ENCODE measurements around the gene SGK2. TPM values are rescaled to one million over a fixed set of nuclear protein-coding genes. Genes with fewer than 3 reads are reported as not detected.

SGK2 gene
- total and polyA plus RNA-seq, 9 of the 15 experiments (the other 6 are each of a cell fraction or from before 2014, with no cell fraction given): 0.07 to 0.31 (median 0.15) TPM; not detected in 2

DNA sequence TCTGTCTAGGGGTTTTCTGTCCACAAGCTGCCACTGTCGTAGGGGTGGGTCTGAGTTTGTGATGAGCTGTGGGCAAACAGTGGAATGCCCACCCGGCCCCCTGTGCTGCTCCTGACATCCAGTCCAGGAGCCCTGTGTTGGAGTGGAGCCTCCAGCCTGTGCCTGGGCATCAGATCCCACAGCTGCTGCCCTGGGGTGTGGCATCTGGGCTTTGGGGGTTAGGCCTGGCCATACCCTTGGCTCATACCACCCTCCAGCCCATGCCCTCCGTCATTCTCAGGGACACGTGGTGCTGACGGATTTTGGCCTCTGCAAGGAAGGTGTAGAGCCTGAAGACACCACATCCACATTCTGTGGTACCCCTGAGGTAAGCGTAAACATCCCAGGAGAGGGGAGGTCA is 12.9 kb downstream of the SGK2 start (continued):
- TF ChIP-seq, protein P1, sequence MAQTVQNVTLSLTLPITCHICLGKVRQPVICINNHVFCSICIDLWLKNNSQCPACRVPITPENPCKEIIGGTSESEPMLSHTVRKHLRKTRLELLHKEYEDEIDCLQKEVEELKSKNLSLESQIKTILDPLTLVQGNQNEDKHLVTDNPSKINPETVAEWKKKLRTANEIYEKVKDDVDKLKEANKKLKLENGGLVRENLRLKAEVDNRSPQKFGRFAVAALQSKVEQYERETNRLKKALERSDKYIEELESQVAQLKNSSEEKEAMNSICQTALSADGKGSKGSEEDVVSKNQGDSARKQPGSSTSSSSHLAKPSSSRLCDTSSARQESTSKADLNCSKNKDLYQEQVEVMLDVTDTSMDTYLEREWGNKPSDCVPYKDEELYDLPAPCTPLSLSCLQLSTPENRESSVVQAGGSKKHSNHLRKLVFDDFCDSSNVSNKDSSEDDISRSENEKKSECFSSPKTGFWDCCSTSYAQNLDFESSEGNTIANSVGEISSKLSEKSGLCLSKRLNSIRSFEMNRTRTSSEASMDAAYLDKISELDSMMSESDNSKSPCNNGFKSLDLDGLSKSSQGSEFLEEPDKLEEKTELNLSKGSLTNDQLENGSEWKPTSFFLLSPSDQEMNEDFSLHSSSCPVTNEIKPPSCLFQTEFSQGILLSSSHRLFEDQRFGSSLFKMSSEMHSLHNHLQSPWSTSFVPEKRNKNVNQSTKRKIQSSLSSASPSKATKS (CRISPR knock-in tag; IDR thresholded peaks at IDR 0.05): no peak
- no peak for TF ChIP-seq NR2C2 (CRISPR knock-in tag; IDR thresholded peaks at IDR 0.05)
- no peak for TF ChIP-seq NR2C2 (tag; IDR thresholded peaks at IDR 0.05)
- TF ChIP-seq JUN (IDR thresholded peaks at IDR 0.05; ENCODE audit: borderline replicate concordance, low read depth, low read length): no peak
- no peak for TF ChIP-seq JUN (CRISPR knock-in tag; IDR thresholded peaks at IDR 0.05; ENCODE audit: borderline replicate concordance)

DNA sequence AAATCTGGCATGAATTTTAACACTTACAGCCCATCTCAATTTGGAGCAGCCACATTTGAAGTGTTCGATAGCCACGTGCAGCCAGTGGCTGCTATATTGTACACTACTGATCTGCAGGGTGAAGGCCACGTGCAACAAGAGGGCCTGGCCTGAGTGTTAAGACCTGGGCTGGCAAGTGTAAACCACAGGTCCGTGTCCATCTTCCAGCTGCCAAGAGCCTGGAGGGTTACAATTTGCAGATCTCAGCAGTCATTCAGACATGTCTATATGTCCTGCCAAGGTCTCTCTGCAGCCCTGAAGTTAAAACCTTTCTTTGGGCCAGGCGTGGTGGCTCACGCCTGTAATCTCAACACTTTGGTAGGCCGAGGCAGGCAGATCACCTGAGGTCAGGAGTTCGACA is 14.1 kb downstream of the SGK2 start:
- peak; percentile 19 for FAIRE-seq
- H2AFZ ChIP-seq (ENCODE audit: low read depth, low read length): no peak overlapping the region
- H3K4me2 ChIP-seq (ENCODE audit: insufficient read depth, low read length): no peak overlapping the region
- H3K9me1 ChIP-seq (ENCODE audit: control insufficient read depth, insufficient read depth, low read length): no peaks in the 10 kb centered on the region
- 67% methylated on average over 8 of the region's 8 CpGs for WGBS (ENCODE audit: insufficient coverage, low coverage, missing lambda C conversion rate)
- no peaks in the 10 kb centered on the region for H3K79me2 ChIP-seq (ENCODE audit: control insufficient read depth, insufficient read depth, low read length)
- DNase-seq (ENCODE audit: extremely low read depth in 1 of 4, low spot score in 3 of 4): no peak
- in situ Hi-C loops (cut with MboI): no loop called here
- no peaks in the 10 kb centered on the region; the same call in 1 of the 2 replicates for H3K9me3 ChIP-seq (replicated peaks; ENCODE audit: control insufficient read depth, insufficient read depth, low read depth, low read length)
- no peaks in the 10 kb centered on the region for H4K20me1 ChIP-seq (replicated peaks; ENCODE audit: control insufficient read depth, insufficient read depth, low read length)
- peaks cover 6 to 7% of the 10 kb centered on the region in 2 experiments; a peak in 3 of 5 replicates for H3K4me1 ChIP-seq (replicated peaks in 1 of 2; ENCODE audit: control insufficient read depth in 2 of 2, insufficient read depth in 2 of 2, low read length in 2 of 2)
- no peak overlapping the region for H3K4me3 ChIP-seq
- H3K27me3 ChIP-seq (ENCODE audit: control insufficient read depth in 2 of 2, insufficient read depth in 2 of 2, low read length in 2 of 2): no peaks in the 10 kb centered on the region
- CTCF ChIA-PET (ENCODE audit: low intra/inter-chr PET ratio): interaction anchor here (1.7 kb wide), 1 partner anchor 119 kb away, joined by 7 read pairs; no protein-coding TSS in a partner anchor
- BruUV-seq (replicated peaks): no TSS peak
- POLR2A ChIA-PET: interaction anchor here (0.6 to 0.7 kb wide), 3 partner anchors 11 to 102 kb away, joined by 3 to 4 read pairs (median 3); no protein-coding TSS in a partner anchor
- intact Hi-C loops (cut with micrococcal nuclease): no loop called here
- no peak for ATAC-seq
- no peak for TF ChIP-seq MAFF (IDR thresholded peaks at IDR 0.05; ENCODE audit: low read length)
- TF ChIP-seq, protein P2, sequence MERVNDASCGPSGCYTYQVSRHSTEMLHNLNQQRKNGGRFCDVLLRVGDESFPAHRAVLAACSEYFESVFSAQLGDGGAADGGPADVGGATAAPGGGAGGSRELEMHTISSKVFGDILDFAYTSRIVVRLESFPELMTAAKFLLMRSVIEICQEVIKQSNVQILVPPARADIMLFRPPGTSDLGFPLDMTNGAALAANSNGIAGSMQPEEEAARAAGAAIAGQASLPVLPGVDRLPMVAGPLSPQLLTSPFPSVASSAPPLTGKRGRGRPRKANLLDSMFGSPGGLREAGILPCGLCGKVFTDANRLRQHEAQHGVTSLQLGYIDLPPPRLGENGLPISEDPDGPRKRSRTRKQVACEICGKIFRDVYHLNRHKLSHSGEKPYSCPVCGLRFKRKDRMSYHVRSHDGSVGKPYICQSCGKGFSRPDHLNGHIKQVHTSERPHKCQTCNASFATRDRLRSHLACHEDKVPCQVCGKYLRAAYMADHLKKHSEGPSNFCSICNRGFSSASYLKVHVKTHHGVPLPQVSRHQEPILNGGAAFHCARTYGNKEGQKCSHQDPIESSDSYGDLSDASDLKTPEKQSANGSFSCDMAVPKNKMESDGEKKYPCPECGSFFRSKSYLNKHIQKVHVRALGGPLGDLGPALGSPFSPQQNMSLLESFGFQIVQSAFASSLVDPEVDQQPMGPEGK (CRISPR knock-in tag; IDR thresholded peaks at IDR 0.05; ENCODE audit: borderline replicate concordance): no peak
- TF ChIP-seq, protein P3, sequence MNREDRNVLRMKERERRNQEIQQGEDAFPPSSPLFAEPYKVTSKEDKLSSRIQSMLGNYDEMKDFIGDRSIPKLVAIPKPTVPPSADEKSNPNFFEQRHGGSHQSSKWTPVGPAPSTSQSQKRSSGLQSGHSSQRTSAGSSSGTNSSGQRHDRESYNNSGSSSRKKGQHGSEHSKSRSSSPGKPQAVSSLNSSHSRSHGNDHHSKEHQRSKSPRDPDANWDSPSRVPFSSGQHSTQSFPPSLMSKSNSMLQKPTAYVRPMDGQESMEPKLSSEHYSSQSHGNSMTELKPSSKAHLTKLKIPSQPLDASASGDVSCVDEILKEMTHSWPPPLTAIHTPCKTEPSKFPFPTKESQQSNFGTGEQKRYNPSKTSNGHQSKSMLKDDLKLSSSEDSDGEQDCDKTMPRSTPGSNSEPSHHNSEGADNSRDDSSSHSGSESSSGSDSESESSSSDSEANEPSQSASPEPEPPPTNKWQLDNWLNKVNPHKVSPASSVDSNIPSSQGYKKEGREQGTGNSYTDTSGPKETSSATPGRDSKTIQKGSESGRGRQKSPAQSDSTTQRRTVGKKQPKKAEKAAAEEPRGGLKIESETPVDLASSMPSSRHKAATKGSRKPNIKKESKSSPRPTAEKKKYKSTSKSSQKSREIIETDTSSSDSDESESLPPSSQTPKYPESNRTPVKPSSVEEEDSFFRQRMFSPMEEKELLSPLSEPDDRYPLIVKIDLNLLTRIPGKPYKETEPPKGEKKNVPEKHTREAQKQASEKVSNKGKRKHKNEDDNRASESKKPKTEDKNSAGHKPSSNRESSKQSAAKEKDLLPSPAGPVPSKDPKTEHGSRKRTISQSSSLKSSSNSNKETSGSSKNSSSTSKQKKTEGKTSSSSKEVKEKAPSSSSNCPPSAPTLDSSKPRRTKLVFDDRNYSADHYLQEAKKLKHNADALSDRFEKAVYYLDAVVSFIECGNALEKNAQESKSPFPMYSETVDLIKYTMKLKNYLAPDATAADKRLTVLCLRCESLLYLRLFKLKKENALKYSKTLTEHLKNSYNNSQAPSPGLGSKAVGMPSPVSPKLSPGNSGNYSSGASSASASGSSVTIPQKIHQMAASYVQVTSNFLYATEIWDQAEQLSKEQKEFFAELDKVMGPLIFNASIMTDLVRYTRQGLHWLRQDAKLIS (CRISPR knock-in tag; IDR thresholded peaks at IDR 0.05): no peak
- no peak overlapping the region for H3K27ac ChIP-seq (ENCODE audit: extremely low read depth, low read depth, low read length)
- no peak overlapping the region for H3K9ac ChIP-seq (ENCODE audit: insufficient read depth in 1 of 2, low read depth in 2 of 2, low read length in 2 of 2)
- no peaks in the 10 kb centered on the region for H3K36me3 ChIP-seq (ENCODE audit: control insufficient read depth, insufficient read depth, low read length)

Data from K562 (cell line).